Stomach (tissue), 19 donors: ENCODE measurements around the gene DDX5. TPM values are rescaled to one million over a fixed set of nuclear protein-coding genes. Genes with fewer than 3 reads are reported as not detected.
A peak's percentile ranks its signal among the peaks of the same experiment; 100 is the strongest.

ENCODE experiments used
- DNase-seq, 2 donors: peaks; one replicate each; pipeline versions ENCODE4 v3.0.0 to v3.0.0-alpha.2; 2013 to 2019
- H3K27ac ChIP-seq, 5 donors: fragments of 200-600 bp in 4 of 5; sonication (generic) in 4 of 5; one replicate each; pipeline ENCODE4 v1.5.1; 2013 to 2019; ENCODE audit warnings: mild to moderate bottlenecking in 1 of 5, moderate library complexity in 1 of 5
- H3K27me3 ChIP-seq, 3 donors: fragments of 200-600 bp; sonication (generic); one replicate each; pipeline ENCODE4 v1.5.1; 2017 to 2019; ENCODE audit warnings: mixed run types in 1 of 3
- H3K36me3 ChIP-seq, 4 donors: fragments of 200-600 bp; sonication (generic); 1 replicate in 3 of 4; 2 replicates in 1 of 4; pipeline ENCODE4 v1.5.1; 2016 to 2019
- H3K4me1 ChIP-seq, 4 donors: fragments of 200-600 bp; sonication (generic); one replicate each; pipeline ENCODE4 v1.5.1; 2016 to 2019
- H3K4me3 ChIP-seq, 4 donors: fragments of 200-600 bp; sonication (generic) in 3 of 4; one replicate each; pipeline ENCODE4 v1.5.1; 2016 to 2019; ENCODE audit warnings: mild to moderate bottlenecking in 1 of 4
- H3K9me3 ChIP-seq, 4 donors: fragments of 200-600 bp; sonication (generic); one replicate each; pipeline ENCODE4 v1.5.1; 2016 to 2019
- CTCF ChIP-seq, 7 experiments: fragments of 450-650 bp in 4 of 7; fragments of 200-600 bp in 3 of 7; sonication (generic) in 3 of 7; IDR thresholded peaks; one replicate each; pipeline ENCODE4 v1.5.1; 2016 to 2019; ENCODE audit warnings: antibody characterized with exemption in 7 of 7, control low read depth in 2 of 7, mild to moderate bottlenecking in 1 of 7
- EP300 ChIP-seq: sonication (generic); formaldehyde crosslinking; IDR thresholded peaks from one replicate; pipeline ENCODE4 v1.6.1; 2017; ENCODE audit warnings: antibody characterized with exemption
- POLR2A ChIP-seq, 4 donors: fragments of 450-650 bp; IDR thresholded peaks; one replicate each; pipeline ENCODE4 v1.6.1; 2016; ENCODE audit warnings: antibody characterized with exemption in 4 of 4, control low read depth in 2 of 4, mild to moderate bottlenecking in 1 of 4, moderate library complexity in 1 of 4
- POLR2AphosphoS5 ChIP-seq, 3 donors: sonication (generic); formaldehyde crosslinking; IDR thresholded peaks; one replicate each; pipeline ENCODE4 v1.6.1; 2016; ENCODE audit warnings: antibody characterized with exemption in 3 of 3
- WGBS, 5 donors: extraction: QIAGEN DNeasy Blood & Tissue Kit in 3 of 5; methylation state at CpG; one replicate each; pipeline versions ENCODE4 v1.1.5 to v1.1.7; 2013 to 2018; 5-methylcytosine and 5-hydroxymethylcytosine counted together
- intact Hi-C: fragments of 100-400 bp; cut with DNase I; formaldehyde crosslinking; loops from one replicate; pipeline ENCODE4 v1.15.1; 2023; ENCODE audit warnings: low total_unique reads
- long read RNA-seq, 10 donors: transcript quantifications; one replicate each; lab custom pipeline, GENCODE V29; 2026
- polyA plus RNA-seq, 3 donors: library from polyadenylated mRNA; stranded (reverse); fragments of 200-250 nt; gene quantifications; one replicate each; pipeline ENCODE4 v1.2.3, GENCODE V29; 2013
- total RNA-seq, 5 donors: library from RNA; depleted of rRNA; stranded (reverse); fragments of >200 nt; gene quantifications; one replicate each; pipeline versions ENCODE4 v1.1.0 to v1.2.3, GENCODE V29; 2014 to 2016
- donor health status: healthy with polysubstance abuse.
- donor health status: Bipolar disorder and iron deficiency.
- donor health status: healthy.

DDX5 gene
- 1,000 to 10,000 TPM in 1 of 5 donors, 100 to 1,000 TPM in 4; 415 to 1,284 (median 672) TPM for total RNA-seq
- polyA plus RNA-seq: 100 to 1,000 TPM; 208 to 307 (median 231) TPM
- long read RNA-seq, donor 1, transcript DDX5-201 (13 exons, 2,554 nt): major isoform, 37 of 55 reads
- long read RNA-seq, donor 1, partial matches to known transcripts: 9 of 55 reads
- long read RNA-seq, donor 1, other reads (novel, unspliced or antisense): 0 of 55 reads
- long read RNA-seq, donor 2, transcript DDX5-201 (13 exons, 2,554 nt): major isoform, 49 of 96 reads
- long read RNA-seq, donor 2, transcript DDX5-215 (12 exons, 3,558 nt): minor isoform, 8 of 96 reads
- long read RNA-seq, donor 2, partial matches to known transcripts: 34 of 96 reads
- long read RNA-seq, donor 2, other reads (novel, unspliced or antisense): 0 of 96 reads
- long read RNA-seq, donor 3, transcript DDX5-201 (13 exons, 2,554 nt): major isoform, 34 of 59 reads
- long read RNA-seq, donor 3, partial matches to known transcripts: 19 of 59 reads
- long read RNA-seq, donor 3, other reads (novel, unspliced or antisense): 0 of 59 reads
- long read RNA-seq, donor 4, transcript DDX5-201 (13 exons, 2,554 nt): major isoform, 10 of 12 reads
- long read RNA-seq, donor 4, partial matches to known transcripts: 0 of 12 reads
- long read RNA-seq, donor 4, other reads (novel, unspliced or antisense): 0 of 12 reads
- long read RNA-seq, donor 5, transcript DDX5-201 (13 exons, 2,554 nt): major isoform, 67 of 237 reads
- long read RNA-seq, donor 5, partial matches to known transcripts: 161 of 237 reads
- long read RNA-seq, donor 5, other reads (novel, unspliced or antisense): 0 of 237 reads
- long read RNA-seq, donor 6, transcript DDX5-215 (12 exons, 3,558 nt): minor isoform, 5 of 283 reads
- long read RNA-seq, donor 6, transcript DDX5-209 (4 exons, 667 nt): minor isoform, 7 of 283 reads
- long read RNA-seq, donor 6, transcript DDX5-233 (2 exons, 699 nt): minor isoform, 5 of 283 reads
- long read RNA-seq, donor 6, transcript DDX5-201 (13 exons, 2,554 nt): major isoform, 137 of 283 reads
- long read RNA-seq, donor 6, partial matches to known transcripts: 121 of 283 reads
- long read RNA-seq, donor 6, other reads (novel, unspliced or antisense): 5 of 283 reads
- long read RNA-seq, donor 7, transcript DDX5-233 (2 exons, 699 nt): minor isoform, 7 of 150 reads
- long read RNA-seq, donor 7, transcript DDX5-201 (13 exons, 2,554 nt): major isoform, 97 of 150 reads
- long read RNA-seq, donor 7, partial matches to known transcripts: 42 of 150 reads
- long read RNA-seq, donor 7, other reads (novel, unspliced or antisense): 0 of 150 reads
- long read RNA-seq, donor 8, transcript DDX5-215 (12 exons, 3,558 nt): minor isoform, 7 of 156 reads
- long read RNA-seq, donor 8, transcript DDX5-233 (2 exons, 699 nt): minor isoform, 5 of 156 reads
- long read RNA-seq, donor 8, transcript DDX5-201 (13 exons, 2,554 nt): major isoform, 64 of 156 reads
- long read RNA-seq, donor 8, partial matches to known transcripts: 76 of 156 reads
- long read RNA-seq, donor 8, other reads (novel, unspliced or antisense): 0 of 156 reads
- long read RNA-seq, donor 9, transcript DDX5-233 (2 exons, 699 nt): minor isoform, 7 of 120 reads
- long read RNA-seq, donor 9, transcript DDX5-201 (13 exons, 2,554 nt): major isoform, 35 of 120 reads
- long read RNA-seq, donor 9, partial matches to known transcripts: 69 of 120 reads
- long read RNA-seq, donor 9, other reads (novel, unspliced or antisense): 0 of 120 reads
- long read RNA-seq, donor 10, transcript DDX5-201 (13 exons, 2,554 nt): major isoform, 31 of 41 reads
- long read RNA-seq, donor 10, partial matches to known transcripts: 7 of 41 reads
- long read RNA-seq, donor 10, other reads (novel, unspliced or antisense): 0 of 41 reads

DNA sequence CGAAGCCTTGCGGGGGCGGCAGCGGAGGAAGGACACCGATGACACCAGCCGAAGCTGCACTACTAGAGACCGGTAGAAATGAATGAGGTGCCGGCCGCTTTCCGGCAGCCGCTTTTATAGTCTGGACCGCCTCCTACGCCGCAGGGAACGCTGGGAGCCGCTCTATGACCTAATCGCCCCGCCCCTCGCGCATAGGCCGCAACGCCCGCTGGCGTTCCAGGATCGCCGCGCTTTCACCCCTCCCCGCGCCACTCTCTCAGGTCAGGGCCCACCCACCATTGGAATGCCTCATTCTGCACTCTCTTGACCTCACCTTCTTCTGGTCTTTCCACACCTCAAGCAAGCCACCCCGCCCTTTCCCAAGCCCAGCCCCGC lies at the start of gene DDX5:
Gene DDX5, minus strand, starts transcription at position 89 of the 375 bp plus-strand sequence. CDS start 170 bp downstream, outside the sequence.
- intact Hi-C loops: no loop called here
- Histone ChIP-seq H3K27me3 (no peaks in the 10 kb centered on the region), H3K9me3 (no peaks in the 10 kb centered on the region), H3K36me3 (peaks cover 45 to 60% (median 58%) of the 10 kb centered on the region in 4 donors), H3K27ac (peak within 1 kb of the TSS; percentile 97 to 100 (median 100)), H3K4me1 (peaks cover 48 to 67% (median 53%) of the 10 kb centered on the region in 4 donors), H3K4me3 (peak within 1 kb of the TSS; percentile 62 to 89 (median 86))
- peak; percentile 98 to 99 for DNase-seq
- WGBS, 5 donors: 0 to 1% (median 0%) methylated on average over 25 to 31 of the region's 31 CpGs
- TF ChIP-seq EP300 (no peak), POLR2AphosphoS5 (IDR thresholded peaks at IDR 0.05) (peak; percentile 96 to 100 (median 99)), POLR2A (IDR thresholded peaks at IDR 0.05) (peak in 2 of 4 donors; percentile 88 to 97)

- Histone ChIP-seq H3K27me3 (no peaks in the 10 kb centered on the region), H3K36me3 (peaks cover 24 to 94% (median 89%) of the 10 kb centered on the region in 4 donors), H3K9me3 (no peaks in the 10 kb centered on the region), H3K27ac (no peak overlapping the region), H3K4me1 (no peaks in the 10 kb centered on the region), H3K4me3 (no peak overlapping the region)
- TF ChIP-seq CTCF (IDR thresholded peaks at IDR 0.05) (no peak), POLR2AphosphoS5 (IDR thresholded peaks at IDR 0.05) (no peak), POLR2A (IDR thresholded peaks at IDR 0.05) (no peak), EP300 (no peak)
- 80 to 87% (median 84%) methylated on average over 4 of the region's 4 CpGs for WGBS, 5 donors
- DNase-seq: no peak
- intact Hi-C loops: no loop called here
Measured at GRCh38 chr17:64555281-64555680, 49.2 kb upstream of the DDX5 start.

DNA sequence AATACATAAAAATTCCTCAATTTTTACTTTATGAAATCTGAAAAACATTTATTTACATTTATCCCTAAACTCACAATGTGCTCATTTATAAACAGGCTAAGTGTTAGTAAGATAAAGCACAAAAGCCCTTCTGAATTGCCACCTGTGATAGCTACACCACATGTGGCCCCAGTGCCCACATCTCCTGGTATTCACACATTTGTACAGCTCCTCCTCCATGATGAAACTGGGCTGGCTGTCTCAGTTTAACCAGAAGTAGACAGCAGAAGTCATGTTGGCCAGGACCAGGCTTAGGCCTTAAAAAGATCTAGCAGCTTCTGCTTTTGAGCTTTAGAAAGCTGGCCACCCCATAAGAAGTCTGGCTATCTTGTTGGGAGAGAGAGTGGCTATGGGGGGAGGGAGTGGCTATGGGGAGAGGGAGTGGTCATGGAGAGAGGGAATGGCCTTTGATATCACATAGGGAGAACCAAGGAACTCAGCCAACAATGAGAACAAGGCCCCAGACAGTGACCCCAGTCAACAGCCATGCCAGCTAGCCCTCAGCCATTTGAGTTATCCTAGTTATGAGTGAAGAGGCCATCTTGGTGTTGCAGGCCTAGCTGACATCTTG lies 48.0 kb upstream of the DDX5 start:
- no peaks in the 10 kb centered on the region for H3K9me3 ChIP-seq
- peaks cover 20 to 92% (median 89%) of the 10 kb centered on the region in 4 donors for H3K36me3 ChIP-seq
- no peak for DNase-seq
- H3K4me3 ChIP-seq: no peak overlapping the region
- H3K27ac ChIP-seq: no peak overlapping the region
- H3K27me3 ChIP-seq: no peaks in the 10 kb centered on the region
- TF ChIP-seq POLR2AphosphoS5 (IDR thresholded peaks at IDR 0.05): no peak
- TF ChIP-seq EP300: no peak
- TF ChIP-seq CTCF (IDR thresholded peaks at IDR 0.05): no peak
- no peak for TF ChIP-seq POLR2A (IDR thresholded peaks at IDR 0.05)
- intact Hi-C loops: no loop called here
- H3K4me1 ChIP-seq: no peaks in the 10 kb centered on the region
